ENCODE data around the gene DCAF10.
"Not testable (repeated sequence)": the region's sequence is repeated elsewhere in the genome, so short reads cannot be mapped to it uniquely, and the experiment has no call there.

DCAF10 gene

DNA sequence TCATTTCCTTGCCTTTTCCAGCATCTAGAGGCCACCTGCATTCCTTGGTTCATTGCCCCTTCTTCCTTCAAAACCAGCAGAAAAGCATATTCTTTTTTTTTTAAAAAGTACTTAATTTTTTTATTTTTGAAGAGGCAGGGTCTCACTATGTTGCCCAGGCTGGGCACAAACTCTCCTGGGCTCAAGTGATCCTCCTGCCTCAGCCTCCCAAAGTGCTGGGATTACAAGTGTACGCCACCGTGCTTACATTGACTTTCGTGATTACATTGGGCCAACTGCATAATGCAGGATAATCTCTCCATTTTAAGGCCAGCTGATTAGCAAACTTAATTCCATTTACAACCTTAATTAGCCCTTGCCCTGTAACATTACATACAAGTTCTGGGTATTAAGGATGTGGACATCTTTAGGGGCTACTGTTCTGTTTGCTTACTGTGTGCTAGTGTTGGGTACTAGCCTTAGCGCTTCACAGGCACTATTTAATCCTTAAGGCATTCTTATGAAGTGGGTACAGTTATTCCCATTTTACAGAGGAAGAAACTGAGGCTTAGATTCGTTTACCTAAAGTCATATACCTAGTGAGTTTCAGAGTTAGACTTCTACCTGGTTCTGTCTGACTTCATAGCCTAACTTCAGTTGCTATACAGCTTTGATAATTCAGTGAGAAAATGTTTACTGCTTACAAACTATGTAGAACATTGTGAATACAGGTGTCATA, 69.6 kb downstream of the DCAF10 start:
- no peak for DNase-seq (ENCODE audit: low spot score)

DNA sequence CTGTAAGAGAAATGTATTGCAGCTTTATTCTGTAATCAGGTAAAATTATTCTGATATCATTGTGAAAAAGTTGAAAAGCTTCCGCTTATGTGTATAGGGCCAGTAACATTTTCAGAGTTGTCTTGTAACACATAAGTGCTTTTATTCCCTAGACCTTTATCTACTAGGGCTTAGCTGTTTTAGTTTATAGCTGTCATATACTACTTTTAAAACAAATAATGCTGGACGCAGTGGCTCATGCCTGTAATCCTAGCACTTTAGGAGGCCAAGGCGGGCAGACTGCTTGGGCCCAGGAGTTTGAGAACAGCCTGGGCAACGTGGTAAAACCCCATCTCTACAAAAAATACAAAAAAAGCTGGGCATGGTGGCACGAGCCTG, 70.2 kb downstream of the DCAF10 start:
- DNase-seq (ENCODE audit: low spot score): no peak

DNA sequence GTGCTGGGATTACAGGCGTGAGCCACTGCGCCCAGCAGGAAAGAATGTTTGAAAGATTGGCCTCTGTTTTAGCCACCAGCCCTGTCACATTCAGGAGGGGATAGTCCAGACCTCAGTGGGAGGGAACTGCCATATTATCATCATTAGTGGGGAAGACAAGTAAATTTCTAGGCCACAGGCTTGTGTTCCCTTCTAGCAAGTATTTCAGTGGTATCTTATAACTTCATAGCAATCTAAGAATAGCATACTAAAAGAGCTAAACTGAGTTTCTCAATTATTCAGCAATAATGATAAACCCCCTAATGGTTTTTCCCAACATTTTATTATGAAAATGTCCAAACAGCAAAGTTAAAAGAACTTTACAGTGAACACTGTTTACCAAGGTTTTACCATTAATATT, 73.4 kb downstream of the DCAF10 start:
- DNase-seq (ENCODE audit: low spot score): no peak

DNA sequence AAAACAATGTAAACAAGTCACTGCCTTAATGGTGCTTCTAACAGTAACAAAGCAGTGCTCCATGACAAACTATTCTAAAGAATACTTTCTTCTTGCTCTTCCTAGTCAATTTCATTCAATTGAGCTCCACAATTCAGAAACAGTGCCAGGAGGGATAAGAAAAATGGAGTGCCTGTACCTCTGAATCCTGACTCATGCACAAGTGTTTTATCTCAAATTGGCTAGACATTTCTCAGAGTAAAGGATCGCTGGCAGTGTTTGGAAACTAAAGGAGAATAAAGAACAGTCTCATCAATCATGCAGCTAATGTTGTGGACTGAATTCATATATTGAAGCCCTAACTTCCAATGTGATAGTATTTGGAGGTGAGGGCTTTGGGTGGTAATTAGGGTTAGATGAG, 75.8 kb downstream of the DCAF10 start:
- no peak for DNase-seq (ENCODE audit: low spot score)

DNA sequence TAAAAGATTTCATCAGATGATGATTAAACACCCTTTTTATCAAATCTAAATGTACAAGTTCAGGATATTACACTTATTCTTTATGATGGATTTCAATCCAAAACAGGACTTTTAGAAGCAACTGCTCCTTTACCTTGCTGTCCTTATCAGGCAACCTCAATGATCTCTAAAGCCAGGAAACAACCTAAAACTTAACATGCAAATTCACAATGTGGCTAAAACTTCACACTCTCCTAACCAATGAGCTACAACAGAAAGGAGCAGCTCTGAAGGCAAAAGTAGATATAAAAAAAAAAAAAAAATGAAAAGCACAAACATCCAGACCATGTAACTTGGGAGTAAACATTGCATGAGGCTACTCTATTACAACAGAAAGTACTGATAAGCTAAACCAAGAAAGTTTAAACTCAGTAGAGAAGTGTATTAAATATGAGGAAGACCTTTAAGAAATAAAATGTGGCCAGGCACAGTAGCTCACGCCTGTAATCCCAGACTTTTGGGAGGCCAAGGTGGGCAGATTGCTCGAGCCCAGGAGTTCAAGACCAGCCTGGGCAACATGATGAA, 80.4 kb downstream of the DCAF10 start:
- DNase-seq (ENCODE audit: low spot score): no peak

DNA sequence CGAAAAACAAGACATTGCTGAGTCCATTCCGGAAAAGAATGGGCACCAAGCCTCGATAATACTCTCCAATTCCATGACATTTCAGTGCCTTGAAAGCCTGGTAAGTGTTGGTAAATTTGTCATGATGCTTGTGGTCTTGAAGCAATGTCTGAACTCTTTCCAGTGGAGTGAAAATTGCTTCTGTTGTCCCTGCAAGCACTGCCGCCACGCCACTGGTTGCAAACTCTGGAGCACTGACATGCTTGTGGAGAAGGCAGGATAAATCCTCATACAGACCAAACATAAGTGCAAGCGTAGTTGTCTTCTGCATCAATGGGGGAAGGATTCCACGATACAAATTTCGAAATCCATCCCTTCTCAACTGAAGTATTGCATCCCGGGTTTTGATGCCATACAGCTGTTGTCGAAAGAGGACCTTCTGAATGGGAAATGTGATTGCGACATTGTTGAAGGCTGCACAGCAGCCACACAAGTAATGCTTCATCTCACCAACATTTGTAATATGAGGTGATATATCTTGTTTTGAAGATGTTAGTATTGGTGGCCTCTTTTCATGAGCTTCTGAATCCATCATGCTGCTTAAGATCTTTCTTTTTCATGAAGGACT, 87.5 kb downstream of the DCAF10 start:
- not testable (repeated sequence) for DNase-seq (ENCODE audit: low spot score)

DNA sequence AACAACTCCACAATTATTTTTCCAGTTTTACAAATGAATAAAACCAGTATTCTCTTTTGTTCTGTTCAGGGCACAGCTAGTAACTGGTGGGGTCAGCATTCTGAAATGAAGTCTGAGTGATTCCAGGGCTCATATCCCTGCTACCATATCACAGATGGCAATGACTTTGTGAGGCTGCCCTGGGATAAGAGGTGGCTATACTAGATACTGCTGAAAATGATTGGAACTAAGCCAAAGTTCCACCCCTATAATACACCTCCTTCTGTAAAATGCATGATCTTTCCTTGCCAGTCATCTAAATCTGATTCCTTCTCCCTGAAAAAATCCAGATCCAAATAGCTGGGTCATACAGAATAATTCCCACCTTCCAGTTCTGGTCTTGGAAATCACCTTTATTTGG, 88.9 kb downstream of the DCAF10 start:
- DNase-seq (ENCODE audit: low spot score): no peak

DNA sequence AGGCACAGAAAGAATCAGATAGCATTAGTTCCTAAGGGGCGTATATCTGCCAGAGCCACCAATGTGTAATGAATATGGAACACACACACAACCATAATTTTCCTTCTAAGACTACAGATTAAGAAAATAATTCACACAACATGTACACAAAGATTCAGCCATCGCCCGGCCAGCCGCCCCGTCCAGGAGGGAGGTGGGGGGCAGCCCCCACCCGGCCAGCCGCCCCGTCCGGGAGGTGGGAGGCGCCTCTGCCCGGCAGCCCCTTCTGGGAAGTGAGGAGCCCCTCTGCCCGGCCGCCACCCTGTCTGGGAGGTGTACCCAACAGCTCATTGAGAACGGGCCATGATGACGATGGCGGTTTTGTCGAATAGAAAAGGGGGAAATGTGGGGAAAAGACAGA, 90.4 kb downstream of the DCAF10 start:
- DNase-seq (ENCODE audit: low spot score): not testable (repeated sequence)

DNA sequence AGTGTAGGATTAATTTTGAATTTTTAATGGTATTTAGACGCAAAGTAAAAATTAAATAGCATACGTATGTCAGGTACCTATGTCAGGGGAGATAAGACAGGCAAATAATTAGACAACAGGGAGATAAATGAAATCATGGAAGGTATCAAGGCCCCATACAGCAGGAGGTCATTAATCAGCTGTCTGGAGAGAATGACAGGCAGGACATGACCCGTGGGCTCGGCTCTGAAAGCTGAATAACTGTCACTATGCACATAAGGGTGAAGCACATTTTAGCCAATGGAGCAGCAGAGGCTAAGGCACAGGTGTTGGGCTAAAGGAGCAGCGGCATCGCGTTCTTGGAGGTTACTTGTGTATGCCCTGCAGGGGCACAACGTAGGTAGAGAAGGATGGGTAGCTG, 91.5 kb downstream of the DCAF10 start:
- no peak for DNase-seq (ENCODE audit: low spot score)

DNA sequence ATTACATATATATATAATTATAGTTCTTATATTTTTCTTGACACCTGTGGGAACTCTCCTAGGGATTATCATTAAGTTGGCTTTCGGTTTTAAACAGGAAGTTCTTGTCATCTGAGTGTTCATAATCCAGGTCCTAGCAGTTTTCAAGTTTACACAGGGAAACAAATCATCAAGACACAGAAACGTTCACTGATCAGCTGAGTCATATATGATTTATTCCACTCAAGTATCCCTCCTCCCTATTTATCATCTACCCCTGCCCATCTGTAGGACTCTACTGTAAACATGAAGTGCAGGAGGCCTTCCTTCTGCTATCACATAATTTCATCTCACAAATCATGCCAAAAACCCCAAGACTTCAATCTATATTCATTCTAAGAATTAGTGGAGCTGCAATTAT, 97.1 kb downstream of the DCAF10 start:
- no peak for DNase-seq (ENCODE audit: low spot score)

DNA sequence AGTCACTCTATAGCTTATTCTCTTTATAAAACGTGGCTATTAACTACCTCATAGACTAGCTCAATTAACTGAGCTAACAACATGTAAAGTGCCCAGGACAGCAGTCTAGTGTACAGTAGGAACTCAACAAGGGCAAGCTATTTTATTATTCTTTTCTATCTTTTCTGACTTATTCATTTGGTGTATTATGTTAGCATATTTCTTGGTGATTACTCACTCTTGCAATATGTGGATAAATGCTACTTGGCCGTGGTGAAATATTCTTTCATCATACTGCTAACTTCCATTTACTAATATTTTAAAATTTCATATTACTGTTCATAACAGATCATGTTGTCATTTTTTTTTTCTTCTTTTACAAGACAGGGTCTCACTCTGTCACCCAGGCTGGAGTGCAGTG, 98.4 kb downstream of the DCAF10 start:
- no peak for DNase-seq (ENCODE audit: low spot score)

DNA sequence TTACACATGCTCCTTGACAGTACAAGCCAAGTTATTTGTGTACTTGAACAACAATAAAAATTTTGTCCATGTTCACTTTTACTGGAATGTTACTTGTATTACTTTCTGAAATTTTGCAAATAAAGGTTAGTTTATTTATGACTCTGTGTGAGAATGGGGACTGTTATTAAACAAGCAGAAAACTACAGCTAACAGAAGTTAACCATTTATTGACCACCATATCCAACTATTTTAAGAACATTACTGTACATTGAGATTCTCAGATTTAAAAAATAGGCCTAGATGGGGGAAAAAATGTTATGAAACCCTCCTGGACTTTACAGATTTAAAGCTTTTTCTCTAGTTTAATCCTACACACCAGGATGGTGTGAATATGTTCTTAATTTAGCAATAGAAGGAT, 101.5 kb downstream of the DCAF10 start:
- DNase-seq (ENCODE audit: low spot score): no peak

DNA sequence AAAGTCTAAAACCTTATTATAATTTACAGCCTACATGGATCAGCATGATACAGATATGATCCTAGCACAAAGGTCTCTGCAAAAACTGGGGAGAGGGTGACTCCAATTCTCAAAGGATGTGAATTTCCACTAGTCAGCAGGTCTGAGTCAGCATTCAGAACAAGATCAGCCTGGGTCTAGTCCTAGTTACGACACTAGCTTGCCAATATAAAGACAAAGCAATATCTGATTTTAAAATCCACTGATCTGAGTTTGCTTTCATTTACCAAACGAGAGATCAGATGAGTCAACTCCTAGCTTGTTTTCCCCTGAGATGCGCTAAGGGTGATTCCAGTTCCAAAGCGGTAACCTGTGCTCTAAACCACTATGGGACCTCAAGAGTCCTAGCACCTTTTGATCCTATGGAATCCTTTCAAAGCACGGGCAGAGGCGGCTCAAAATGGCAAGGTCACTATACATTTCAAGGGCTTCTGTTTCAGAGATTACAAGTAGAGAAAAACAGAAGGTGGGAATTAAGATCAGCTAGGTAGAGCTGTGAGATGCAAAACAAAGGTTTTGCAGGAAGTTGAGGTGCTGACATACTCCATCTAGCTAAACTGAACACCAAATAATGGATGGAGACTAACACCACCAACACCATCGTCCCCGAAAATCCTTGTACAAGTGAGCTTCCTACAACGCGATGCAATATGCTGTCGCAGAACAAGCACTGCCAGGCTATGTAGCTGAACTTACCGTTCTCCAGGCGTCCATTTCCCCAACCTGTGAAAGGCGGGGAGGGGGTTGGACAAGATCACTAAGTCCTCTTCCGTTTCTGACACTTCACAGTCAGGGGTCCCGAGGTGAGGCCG, 102.4 kb downstream of the DCAF10 start:
- peak; percentile 41 for DNase-seq (ENCODE audit: low spot score)

DNA sequence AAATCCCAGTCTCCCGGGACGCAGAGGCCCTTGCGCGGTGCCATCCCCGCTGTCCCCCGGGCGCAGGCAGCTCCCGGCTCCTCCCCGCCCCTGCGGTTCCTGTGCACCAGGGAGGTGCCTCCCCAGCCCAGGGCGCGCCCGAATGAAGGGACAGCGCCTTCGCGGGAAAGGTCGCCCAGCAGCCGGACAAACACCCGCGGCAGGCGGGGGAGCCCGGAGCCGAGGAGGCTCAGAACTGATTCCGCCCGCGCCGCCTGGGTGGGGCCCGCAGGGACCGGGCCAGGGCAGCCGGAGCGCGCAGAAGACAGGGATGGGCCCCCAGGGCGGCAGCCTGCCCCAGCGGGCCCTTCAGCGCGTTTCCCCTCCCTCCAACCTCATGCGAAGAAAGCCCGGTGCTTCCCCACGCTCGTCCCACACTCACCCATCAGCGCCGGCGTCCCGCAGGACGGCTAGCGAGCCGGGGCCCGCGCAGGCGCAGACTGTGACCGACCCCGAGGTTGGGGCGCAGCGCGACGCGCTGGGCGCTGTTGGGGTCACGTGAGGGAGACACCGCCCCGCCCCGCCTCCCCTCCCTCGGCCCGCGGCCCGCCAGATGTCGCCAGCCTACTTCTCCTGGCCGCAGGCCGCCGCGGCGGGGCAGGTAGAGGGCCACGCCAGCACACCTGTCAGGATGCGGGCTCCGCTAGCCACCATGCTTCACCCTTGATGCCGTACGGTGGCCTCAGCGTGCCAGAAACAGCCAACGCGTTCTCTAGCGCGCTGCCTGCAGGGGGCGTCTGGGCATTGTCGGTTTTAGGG, 103.2 kb downstream of the DCAF10 start, which contains the start of gene SLC25A51:
Gene SLC25A51, minus strand, starts transcription at position 481 of the 798 bp plus-strand sequence. CDS start 15,577 bp downstream, outside the sequence.
- peak; percentile 83 for DNase-seq (ENCODE audit: low spot score)

DNA sequence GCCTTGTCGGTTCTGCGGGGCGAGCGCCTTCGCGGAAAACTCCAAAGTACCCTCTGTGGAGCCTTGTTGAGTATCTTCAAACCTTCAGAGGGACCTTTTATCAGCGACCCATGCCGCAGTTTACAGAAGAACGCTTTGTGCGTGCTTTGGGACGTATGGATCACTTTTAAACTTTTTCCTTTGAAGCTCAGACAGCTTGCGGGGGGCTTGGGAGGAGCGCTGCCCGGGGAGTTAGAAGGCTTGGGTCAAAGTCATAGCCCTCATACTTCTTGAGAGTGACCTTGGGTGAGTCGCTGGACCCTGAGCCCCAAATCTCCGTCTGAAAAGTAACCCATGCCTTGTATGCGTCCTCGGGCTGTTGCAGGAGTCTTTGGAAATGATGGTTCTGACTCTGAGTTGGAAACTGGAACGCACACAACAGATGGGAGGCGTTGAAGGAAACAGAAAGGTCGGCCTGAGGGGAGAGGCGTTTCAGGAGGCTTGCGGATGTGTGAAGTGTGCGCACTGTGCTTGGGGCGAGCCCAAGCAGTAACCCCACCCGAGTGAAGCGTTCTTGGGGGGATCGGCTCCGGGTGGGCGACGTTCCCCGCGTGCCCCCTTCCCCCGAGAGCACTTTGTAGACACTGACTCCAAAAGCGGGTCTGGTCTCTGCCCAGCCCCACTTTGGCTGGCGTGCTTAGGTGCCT, 104.0 kb downstream of the DCAF10 start:
- peak; percentile 43 for DNase-seq (ENCODE audit: low spot score)

DNA sequence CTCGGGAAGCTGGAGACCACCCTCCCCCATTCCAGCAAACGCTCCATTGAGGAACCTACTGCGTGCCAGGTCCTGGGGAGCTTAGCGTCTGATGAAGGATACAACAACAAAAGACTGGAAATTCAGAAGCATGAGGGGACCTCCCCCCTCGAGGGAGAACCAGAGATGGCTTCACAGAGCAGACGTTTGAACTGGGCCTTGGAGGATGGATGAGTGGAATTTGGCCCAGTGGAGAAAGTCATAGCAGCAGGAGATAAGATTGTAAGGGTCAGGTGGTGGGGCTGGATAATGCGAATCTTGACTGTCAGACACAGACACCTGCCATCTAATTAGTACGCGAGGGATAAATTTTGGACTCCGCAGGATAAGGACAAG, 104.5 kb downstream of the DCAF10 start:
- no peak for DNase-seq (ENCODE audit: low spot score)

DNA sequence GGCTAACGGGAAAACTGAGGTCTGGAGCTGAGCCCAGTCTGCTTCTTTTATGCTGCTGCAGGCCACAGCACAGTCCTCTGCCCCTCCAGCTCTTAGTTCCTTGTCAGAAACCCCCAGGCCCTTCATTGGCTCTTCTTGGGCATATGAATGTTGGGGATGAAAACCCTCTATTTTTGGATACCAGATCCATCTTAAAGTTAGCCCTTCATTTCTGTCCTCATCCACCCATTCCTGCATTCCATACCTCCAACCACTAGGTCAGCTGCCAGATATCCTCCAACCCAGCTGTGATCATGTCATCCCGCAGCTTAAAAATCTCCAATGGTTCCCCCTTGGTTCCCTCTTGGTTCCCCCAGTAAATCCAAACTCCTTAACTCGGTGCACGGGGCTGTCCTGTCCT, 105.2 kb downstream of the DCAF10 start:
- DNase-seq (ENCODE audit: low spot score): no peak

DNA sequence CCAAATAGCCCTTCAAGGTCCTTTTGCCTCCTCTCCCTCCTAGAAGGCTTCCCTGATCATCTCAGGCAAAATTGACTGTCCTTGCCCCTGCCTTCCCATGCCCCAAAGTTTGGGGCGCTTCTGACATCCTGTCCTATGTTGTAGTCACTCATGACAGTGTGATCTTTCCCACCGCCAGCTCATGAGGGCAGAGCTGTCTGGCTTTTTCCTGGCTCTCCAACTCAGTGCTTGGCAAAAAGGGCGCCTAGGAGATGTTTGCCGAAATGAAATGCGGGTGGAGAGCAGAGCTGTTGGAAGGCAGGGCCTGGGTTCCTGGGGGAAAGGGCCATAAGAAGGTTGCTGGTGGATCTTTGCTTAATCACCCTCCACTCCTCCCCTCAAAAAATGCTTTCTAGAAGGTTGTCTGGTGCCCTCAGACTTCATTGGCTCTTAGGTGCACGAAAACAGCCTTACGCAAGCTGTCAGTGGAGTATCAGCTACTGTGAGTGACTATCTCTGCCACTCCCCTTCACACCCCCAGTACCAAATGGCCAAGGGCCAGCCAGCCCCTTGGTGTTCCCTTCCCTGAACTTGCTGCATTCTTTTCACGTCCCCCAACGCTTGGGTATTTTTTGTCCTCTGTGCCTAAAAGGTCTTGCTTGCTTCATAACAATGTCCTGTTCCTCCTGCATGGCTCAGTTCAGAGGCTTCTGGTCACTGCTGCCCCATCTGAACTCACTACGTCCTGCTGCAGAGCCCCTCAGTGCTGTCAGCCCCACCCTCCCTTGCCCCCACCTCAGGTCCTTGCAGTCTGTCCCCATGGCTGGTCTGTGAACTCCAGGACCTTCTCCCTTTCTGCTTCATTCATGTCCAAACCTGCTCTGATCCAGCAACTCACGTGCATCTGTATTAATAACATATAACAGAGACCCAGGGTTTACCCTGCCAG, 106.0 kb downstream of the DCAF10 start:
- DNase-seq (ENCODE audit: low spot score): no peak

DNA sequence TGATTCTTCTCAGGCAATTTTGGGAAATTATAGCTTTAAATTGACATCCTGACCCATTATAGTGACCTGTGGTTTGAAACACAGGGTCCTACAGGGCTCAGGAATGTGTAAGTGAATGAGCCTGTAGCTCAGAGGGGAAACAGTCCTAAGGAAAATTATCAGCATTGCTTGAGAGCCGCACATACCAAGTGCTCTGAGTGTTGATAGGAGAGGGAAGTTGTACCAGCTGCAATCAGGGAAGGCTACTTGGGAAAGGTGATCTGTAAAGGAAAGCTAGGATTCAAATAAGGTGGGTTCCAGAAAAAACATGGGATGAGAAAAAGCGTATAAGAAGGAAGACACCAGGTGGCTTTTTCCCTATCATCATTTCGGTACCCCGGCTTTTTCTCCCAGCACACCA, 107.7 kb downstream of the DCAF10 start:
- DNase-seq (ENCODE audit: low spot score): no peak

DNA sequence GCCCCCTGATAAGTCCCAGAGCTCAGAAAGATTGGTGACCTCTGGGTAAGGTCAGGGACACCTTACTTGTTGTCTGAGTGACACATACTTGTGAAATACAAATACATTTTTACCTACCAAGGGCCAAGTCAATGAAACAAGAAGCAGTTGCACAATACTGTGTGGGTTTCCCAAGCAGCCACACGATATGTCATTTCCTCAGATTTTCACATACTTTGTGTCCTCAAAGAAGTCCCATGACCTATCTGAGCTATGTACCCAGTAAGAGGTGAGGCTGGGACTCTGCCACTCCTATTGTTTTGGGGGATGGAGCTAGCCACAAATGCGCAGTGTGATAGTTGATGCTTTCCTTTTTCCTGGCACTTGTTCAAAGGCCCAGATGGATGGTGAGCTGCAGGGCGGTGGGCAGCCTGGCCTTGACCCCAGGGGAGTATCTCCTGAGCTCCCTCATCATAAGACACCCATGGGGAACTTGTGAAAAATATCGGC, 108.1 kb downstream of the DCAF10 start:
- no peak for DNase-seq (ENCODE audit: low spot score)

Data from kidney capillary endothelial cell (primary cell).